NK-92 treated with Interleukin-12 subunit alpha and Interleukin-12 subunit beta, amount 100 ng/mL, for 24 hours (cell line): Measurements from ENCODE around the gene DTD1.
A peak's percentile ranks its signal among the peaks of the same experiment; 100 is the strongest.

ENCODE experiments used
- DNase-seq: peaks from one replicate; lab custom pipeline; 2025; lab: John Stamatoyannopoulos, UW

Gene DTD1

DNA sequence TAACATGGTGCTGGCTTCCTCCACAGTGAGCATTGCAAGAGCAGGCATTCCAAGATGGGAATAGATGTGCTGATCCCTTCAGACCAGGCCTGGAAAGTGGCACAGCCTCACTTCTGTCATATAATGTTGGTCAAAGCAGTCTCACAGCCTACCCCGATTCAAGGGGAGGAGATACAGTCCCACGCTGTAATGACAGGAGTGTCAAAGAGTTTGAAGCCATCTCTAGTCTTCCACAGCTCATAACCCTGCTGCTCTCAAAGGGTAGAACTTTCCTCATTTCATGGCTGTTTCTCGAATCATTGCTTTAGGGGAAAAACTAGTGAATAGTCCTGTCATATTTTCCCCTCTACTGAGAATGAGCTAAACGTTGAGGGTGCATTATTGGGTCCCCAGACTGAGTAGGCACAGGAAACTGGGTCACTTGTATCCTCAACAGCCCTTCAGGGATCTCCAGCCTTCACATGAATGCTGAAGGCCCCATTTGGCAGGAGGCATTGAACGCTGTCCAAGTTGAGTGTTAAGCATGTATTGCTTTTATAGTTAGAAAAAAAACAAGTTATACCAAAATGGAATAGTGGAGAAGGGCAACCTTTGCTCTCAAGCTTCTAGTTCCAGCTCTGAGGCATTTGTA, 27.3 kb downstream of the DTD1 start:
- DNase-seq = no peak

DNA sequence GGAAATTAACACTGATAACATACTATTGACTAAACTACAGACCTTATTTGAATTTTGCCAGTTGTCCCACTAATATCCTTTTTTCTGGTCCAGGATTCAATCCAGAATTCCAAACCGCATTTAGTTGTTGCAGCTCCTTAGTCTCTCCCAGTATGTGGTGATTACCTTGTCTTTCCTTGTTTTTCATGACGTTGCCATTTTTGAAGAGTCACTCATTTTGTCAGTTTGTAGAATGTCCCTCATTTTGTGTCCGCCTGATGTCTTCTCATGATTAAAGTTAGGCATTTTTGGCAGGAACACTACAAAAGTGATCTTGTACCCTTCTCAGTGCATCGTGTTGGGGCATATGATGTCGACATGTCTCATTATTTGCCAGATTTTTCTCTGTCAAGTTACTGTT, 33.1 kb downstream of the DTD1 start:
- no peak for DNase-seq

DNA sequence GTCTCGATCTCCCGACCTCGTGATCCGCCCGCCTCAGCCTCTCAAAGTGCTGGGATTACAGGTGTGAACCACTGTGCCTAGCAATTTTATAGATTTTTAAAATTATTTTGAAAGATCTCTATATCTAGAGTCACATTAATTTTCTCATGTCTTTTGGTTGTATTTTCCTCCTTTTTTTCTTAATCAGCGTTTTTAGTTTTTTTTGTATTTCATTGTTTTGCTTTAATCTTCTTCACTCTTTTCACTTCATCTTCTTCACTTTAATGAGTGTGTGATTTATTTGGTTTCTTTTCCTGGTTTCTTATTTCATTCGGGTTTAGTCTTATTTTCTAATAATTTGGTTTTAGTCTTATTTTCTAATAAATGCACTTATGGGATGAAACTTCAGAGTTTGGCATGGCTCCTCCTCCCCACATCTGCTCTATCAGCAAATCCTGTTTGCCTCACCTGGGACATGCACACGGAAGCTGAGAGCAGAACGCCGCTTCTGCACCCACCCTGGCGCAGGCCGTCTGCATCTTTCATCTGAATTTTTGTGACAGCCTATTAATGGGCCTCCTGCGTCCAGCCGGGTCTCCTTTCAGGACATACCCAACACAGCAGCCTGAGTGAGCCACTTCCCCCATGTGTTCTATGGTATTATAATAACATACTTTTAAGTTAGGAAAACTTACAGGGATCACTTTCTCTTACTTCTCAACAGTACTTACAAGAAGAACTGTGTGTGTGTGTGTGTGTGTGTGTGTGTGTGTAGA, 35.5 kb downstream of the DTD1 start:
- no peak for DNase-seq

DNA sequence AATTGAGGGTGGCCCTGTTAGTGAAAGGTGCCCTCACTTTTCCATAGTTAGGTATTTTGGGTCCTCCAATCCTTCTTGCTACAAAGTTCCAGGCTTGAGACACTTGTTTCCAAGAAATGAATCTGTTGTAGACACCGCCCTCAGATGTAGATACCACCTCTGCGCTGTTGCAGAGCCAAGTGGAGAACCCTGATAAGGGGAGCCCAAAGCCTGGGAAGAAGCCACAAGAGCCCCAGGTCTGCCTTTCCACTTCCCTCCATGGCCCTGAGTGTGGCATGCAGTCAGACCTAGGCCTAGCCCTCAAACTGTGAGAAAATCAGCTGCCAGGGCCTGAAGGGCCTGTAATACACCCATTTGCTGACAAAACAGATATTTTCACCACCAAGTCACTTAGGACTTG, 37.1 kb downstream of the DTD1 start:
- no peak for DNase-seq

DNA sequence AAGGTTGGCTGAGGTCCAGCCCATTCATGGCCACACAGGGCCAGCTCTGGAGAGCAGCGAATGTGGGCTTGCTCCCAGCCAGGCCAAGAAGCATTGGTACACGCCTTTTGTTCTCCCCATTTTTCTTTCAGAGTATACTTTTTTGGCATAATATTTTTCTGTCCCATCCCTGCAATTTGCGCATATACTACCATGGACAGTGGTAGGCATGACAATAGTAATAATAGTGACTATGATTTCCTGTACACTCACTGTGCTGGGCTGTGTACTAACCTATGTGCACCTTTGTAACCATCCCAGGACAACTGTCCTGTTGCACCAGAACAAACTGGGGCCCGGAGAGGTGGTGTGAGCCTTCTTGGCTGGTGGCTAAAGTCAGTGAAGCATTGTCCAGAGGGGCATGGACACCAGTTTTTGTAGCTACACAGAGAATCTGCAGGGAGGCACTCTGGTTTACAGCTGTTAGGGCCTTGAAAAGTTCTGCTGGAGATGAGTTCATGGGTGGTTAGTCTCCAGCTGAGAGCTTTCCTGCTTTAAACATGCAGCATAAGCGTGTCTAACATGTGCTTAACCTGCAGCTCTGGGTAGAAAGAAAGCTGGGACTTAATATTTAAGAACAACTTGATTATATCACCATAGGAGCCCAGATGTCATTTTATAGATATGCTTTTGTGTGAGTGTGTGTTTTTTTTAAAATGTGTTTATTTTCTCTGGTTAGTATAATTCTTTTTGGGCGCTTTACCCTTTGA, 38.2 kb downstream of the DTD1 start:
- no peak for DNase-seq

DNA sequence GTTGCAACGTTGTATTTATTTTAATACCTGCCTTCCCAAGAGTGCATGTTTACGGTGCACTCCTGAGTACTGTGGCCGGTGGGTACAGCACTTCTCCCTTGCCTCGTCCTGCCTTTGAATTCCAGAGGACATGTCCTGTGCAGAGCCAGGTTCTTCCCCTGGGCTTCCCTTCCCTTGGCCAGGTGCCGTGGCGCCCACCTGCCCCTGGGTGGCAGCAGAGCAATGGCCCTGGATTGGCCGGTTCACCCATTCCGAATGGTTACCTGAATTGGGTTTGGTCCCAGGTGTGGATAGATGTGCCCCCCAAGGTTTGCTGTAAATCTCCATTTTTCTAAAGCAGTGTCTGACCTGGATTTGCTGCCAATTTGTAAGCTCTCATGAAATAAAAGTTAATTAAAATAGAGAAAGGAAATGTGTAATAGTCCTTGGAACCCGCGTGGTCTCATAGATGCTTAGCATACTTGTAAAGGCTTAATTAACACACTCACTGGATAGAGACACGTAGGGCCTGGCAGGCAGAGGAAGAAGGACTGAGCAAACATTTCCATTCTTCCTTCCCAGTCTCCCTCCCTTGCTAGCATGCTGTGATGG, 40.6 kb downstream of the DTD1 start:
- no peak for DNase-seq

DNA sequence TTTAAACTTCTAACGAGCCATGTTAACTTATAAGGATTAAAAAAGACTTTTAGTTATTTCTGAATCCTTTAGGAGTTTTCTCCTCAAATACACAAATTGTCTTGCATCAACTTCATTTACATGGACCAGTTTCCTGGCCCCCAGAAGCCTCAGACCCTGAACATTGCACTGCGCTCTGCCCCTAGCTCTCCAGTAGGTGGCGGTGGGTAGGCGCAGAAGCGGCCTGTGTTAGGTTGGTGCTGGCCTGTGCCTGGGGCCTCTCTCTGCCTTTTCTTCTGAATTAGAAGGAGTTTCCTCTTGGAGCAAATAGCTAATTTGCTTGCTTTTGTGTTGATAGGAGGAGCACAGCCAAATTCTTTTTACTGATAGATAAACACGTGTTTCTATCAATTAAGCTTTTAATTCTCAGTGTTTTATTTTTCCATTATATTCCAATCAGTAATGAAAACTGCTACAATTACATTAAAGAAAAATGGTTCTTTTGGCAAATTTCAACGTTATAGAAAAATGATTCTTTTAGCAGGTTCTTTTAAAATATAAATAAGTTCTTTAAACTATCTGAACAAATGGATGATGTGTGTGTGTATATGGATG, 44.4 kb downstream of the DTD1 start:
- peak; percentile 17 for DNase-seq

DNA sequence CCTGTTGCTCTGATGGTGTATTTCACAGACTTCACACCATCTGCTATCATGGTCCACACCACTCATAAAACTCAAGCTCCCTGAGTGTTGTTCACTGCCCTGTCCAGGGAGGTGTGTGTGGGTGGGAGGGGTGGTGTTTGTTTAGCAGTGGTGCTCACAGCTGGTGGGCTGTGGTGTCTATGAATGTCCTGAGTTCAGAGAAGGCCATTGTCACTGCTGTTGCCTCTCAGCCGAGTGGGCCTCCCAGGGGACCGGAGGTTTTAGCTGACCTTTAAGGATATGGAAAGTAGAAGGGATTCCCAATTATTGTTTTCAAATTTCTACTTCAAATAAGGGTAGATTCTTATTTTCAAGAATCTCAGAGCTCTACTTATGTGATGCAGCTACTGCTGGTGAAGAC, 45.6 kb downstream of the DTD1 start:
- DNase-seq = no peak

DNA sequence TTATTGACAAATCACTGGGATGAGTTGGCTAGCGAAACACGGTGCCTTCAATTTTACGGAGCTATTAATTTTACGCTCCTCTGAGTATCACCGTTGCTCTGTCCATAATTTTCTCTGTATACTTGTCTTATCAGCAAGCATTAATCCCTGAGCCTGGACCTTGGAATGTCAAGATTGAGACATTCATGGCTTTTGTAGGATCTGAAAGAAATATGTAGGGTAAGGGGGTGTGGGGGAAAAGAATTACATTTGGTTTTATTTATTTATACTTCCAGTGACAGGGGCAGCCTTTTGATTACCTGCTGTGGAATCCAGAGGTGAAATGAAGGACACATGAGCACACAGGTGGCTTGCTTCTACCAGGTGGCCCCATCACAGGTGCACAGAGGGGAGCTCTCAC, 46.6 kb downstream of the DTD1 start:
- DNase-seq = no peak

DNA sequence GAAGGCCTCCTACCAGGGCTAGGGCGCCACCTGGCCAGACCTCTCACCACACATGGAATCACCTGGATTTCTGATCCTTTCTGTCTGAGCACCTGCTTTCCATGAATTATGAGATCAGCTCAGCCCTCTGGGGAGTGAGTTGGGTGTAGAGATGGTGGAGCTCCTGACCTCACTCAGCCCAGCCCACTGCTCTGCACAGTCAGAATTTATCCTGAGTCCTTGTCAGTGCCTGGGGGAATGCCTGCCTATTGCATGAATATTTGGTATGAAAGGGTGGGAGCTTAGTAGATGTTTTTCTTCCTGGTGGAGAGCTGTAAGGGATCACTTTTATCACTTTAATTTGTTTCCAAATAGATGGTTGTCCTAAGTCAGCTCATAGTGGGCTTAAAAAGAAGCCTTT, 47.5 kb downstream of the DTD1 start:
- DNase-seq = no peak

DNA sequence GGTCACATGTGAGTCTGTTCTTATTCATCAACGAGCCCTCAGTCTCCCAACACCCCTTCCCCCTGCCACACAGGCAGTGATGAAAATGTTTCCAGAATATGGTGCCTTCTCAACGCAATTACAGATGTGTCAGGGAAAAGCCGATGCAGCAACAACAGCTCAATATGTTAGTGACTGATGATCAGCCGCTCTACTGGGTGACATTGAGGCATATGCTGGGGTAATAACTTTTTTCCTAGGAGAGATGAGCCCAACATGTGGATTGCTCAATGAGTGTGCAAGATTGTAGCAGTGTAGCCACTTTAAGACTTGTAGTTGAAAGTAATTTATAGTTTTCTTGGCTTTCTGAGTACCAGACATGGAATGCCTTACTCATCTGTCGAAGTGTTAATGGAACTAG, 49.4 kb downstream of the DTD1 start:
- no peak for DNase-seq

DNA sequence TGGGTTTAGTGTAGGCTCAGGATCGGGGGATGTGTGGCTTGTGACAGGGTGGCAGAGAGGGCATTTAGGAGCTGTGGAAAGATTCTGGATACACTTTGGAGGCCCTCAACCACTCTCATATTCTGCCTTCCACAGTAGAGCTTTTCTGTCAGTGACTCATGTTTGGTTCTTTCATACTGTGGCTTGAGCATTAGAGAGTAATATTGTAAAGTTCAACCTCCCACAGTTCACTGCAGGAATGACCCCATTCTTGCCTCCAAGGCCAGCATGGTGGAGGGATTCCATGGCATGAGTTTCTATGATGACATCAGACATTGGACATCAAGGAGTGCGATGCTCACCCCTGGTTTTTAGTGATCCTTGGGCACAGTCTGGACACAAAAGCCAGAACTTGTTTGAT, 50.9 kb downstream of the DTD1 start:
- no peak for DNase-seq

DNA sequence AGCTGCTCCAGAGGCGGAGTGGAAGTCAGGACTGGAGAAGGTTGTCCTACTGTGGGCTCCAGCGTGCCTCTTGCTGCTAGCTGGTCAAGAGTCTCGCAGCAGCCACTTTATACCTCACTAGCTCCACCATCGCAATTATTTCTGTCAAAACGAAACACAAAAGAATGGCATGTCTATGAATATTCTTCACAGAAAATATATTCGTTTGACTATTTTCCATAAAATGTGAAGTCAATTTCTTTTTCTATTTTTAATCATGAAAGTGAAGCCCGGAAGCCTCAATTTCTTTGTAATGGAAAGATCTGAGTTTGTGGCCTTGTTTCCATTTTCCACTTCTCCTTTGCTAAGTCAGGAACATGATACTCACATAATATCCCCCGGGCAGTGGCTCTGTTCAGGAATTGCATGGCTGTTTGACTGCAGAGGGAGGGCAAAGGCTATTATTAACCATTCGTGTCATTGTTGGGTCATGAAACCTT, 51.7 kb downstream of the DTD1 start:
- no peak for DNase-seq

DNA sequence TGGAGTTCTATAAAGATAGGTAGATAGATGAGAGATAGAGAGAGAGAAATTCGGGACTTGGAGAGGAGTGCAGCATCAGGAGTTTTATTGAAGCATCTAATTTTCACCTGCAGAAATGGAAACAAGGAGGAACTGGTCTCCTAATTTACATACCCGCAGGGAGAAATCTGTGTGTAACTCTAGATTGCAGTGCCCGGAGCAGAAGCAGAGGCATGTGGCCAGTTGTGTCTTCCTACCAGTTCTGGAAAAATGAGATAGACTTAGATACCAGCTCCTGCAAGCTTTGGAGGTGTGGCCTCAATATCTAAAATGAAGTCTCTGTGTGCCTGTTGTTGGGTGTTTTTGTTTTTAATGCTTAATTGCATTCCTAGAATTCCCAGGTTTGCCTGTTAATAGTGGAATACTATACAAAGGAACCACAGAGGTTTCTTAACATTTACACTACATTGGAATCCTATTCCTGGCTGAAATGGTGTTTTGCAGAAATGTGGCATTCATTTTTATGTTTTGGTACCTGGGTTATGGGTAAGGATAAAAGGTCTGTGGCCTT, 57.4 kb downstream of the DTD1 start:
- DNase-seq = no peak

DNA sequence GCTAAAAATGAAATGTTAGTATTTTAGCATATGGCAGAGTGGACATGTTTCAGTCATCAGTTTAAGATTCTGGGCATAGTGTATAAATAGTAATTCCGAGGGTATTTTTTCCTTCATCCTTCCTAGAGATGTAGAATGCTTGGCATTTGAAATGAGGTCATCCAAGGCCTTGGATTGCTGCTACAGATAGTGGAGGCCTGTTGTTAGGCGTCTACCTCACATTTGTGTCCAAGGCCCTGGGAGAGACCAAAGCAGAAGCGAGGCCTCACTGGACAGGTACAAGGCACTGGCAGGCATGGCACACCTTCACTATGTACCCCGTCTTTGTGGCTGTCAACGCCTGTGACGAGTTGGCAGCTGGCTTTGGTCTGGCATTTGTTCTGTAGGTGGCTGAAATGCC, 58.0 kb downstream of the DTD1 start:
- DNase-seq = no peak

DNA sequence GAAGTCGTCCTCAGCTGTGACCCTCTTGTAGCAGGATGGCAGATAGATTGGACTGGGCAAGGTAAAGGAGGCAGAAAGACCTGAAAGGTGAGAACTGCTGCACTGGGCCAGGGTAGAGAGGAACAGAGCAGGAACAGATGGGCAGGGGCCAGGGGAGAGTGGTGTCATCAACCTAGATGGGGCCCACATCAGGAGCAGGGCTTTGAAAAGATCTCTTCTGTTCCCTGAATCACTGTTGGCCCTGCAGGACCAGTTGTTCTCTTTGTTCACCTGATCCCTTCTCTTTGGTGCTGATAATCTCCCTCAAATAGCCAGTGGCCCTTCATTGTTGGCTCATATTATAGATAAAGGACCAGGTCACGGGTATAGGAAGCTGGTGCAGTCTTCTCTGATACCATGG, 59.9 kb downstream of the DTD1 start:
- no peak for DNase-seq

DNA sequence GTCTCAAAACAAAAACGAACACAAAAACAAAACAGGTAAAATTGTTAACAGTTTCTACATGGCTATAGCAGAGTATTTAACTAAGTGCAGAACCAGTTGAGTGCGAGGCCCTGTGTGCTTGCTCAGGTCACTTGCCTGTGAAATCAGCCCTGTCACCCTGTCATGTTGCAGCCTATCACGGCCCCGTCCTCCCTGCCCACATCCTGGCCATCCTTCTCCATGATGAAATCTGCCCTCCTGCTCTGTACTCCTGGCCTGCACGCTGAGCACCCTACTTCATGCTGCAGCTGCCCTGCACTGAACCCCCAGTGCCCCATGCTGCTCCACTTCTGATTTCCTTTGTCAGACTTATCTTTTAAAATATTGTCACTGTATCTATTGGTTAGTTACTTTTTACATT, 62.4 kb downstream of the DTD1 start:
- DNase-seq = no peak

DNA sequence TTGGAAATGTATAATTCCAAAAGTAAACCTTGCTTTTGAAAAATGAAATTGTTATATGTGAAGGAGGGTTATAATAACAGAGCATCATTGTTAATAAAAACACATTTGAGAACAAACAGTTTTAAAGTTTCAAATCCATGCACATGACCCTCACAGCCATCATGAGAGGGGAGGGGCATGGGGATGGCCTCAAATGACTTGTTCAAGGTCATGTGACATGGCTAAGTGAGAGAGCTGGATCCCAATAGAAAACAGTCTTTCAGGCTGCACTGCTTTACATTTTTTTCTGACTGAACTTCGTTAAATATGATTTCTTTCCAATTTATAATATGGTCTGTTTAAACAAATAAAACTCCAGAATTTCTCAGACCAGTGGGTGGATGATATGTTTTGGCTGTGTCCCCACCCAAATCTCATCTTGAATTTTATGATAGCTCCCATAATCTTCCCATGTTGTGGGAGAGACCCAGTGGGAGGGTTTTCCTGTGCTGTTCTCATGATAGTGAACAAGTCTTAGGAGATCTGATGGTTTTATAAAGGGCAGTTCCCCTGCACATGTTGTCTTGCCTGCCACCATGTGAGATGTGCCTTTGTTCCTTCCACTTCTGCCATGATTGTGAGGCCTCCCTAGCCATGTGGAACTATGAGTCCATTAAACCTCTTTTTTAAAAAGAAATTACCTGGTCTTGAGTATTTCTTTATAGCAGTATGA, 66.0 kb downstream of the DTD1 start:
- no peak for DNase-seq

DNA sequence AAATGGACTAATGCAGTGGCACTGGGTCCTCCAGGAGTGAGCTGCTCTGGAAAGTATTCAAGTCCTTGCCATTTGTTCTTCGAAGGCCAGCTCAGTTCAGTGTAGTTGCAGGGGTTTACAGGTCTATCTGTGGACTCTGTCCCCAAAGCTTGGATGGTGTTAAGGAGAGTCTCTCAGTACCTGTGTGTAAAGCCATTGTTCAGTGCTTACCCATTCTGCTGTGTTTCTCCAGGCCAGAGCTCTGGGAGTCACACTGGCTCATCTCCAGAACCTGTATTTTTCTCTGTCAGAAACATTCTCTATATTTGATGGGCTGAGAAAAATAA, 66.6 kb downstream of the DTD1 start:
- no peak for DNase-seq

DNA sequence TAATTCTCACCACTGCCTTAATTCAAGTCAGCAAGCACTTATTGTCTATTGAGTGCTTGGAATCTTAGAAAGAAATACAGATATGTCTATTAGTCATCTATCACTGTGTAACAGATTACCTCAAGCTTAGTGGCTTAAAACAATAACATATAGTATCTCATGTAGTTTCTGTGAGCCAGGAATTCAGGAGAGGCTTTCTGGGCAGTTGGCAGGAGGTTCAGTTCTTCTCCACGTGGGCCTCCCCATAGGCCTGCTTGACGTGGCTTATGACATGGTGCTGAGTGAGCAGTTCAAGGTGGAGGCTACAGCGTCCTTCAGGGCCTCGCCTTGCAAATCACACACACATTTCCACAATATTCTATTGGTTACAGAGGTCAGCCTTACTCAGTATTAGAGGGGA, 69.7 kb downstream of the DTD1 start:
- DNase-seq = no peak

DNA sequence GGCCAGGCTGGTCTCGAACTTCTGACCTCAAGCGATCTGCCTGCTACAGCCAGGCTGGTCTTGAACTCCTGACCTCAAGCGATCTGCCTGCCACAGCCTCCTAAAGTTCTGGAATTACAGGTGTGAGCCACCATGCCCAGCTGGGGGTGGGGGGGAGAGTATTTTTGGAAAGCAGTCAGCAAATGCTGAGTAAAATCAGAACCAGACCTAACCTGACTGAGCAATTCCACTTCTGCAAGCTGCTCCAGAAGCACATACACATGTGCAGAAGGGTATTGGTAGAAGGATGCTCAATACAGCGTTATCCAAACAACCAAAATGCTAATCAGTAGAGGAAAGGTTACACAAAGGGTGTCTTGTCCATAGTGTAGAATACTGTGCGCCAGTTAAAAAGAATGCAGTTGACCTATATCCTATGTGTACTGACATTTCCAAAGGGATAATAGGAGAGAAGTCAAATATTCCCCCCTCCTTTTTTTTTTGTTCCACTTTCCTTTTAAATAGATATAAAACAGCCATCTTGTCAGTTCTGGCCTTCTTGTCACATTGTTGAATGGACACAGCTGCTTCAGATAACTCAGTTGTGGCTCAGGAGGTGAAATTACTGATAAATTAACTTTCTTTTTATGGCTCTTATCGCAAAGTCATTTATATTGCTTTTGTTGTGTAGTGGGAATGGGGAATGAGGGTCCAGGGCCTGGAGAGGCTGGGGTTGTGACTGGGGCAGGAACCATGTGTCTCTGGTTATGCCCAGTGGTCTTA, 74.6 kb downstream of the DTD1 start:
- DNase-seq = no peak
